K562 (cell line): ENCODE results near the gene BFSP2. TPM values are rescaled to one million over a fixed set of nuclear protein-coding genes. Genes with fewer than 3 reads are reported as not detected.

Experiments
- ATAC-seq: fragments of 200-7000 bp; cut with Tn5 transposase; 3 replicates; pipeline ENCODE4 v1.9.1; 2020; ENCODE audit warnings: moderate library complexity
- BruUV-seq: library from RNA; stranded (reverse); fragments of 400-500 nt; replicated peaks from 2 replicates; lab custom pipeline; 2021; lab: Mats Ljungman, UMichigan
- CTCF ChIA-PET: fragments of 300-600 bp; formaldehyde crosslinking; extraction: SDS; loops from one replicate; lab custom pipeline; 2021; ENCODE audit warnings: low intra/inter-chr PET ratio; lab: Yijun Ruan, JAX
- POLR2A ChIA-PET: fragments of 300-600, 350-650 bp; sonication (Branson Sonifier 250); formaldehyde crosslinking; extraction: SDS; loops from one replicate; lab custom pipeline; 2021; ENCODE audit warnings: antibody characterized with exemption, inconsistent platforms; lab: Yijun Ruan, JAX
- DNase-seq, 4 experiments: peaks; one replicate each; pipeline versions ENCODE4 v3.0.0 to v3.0.0-alpha.2; 2011 to 2018; ENCODE audit warnings: low spot score in 3 of 4, mixed read lengths in 3 of 4; ENCODE audit errors: extremely low read depth in 1 of 4
- FAIRE-seq: peaks from 2 replicates; lab custom pipeline; 2011; peaks lifted over from hg19 to GRCh38; lab: Jason Lieb, UNC
- H2AFZ ChIP-seq: 2 replicates; pipeline ENCODE4 v1.6.0; 2011; ENCODE audit warnings: low read depth, low read length, control low read depth, inconsistent platforms
- H3K27ac ChIP-seq: fragments of 200-600 bp; 3 replicates; pipeline ENCODE4 v1.8.0; 2011; ENCODE audit warnings: low read depth, mild to moderate bottlenecking, control low read depth, inconsistent platforms, low read length, moderate library complexity, mixed read lengths; ENCODE audit errors: extremely low read depth
- H3K27me3 ChIP-seq, 2 experiments: fragments of 300-600 bp in 1 of 2; 2 replicates in 1 of 2; 3 replicates in 1 of 2; pipeline versions ENCODE4 v1.6.0 to v1.8.0; 2011; ENCODE audit warnings: inconsistent platforms in 2 of 2, low read length in 2 of 2, mild to moderate bottlenecking in 1 of 2, mixed read lengths in 1 of 2, moderate library complexity in 1 of 2; ENCODE audit not compliant: control insufficient read depth in 2 of 2, insufficient read depth in 2 of 2
- H3K36me3 ChIP-seq: fragments of 300-600 bp; 3 replicates; pipeline ENCODE4 v1.8.0; 2011; ENCODE audit warnings: mild to moderate bottlenecking, low read length, inconsistent platforms; ENCODE audit not compliant: control insufficient read depth, insufficient read depth
- H3K4me1 ChIP-seq, 2 experiments: fragments of 200-600 bp in 1 of 2; replicated peaks in 1 of 2; 2 replicates in 1 of 2; 3 replicates in 1 of 2; pipeline versions ENCODE4 v1.5.1 to v1.8.0; 2011; ENCODE audit warnings: inconsistent platforms in 2 of 2, low read length in 2 of 2, mild to moderate bottlenecking in 1 of 2, mixed read lengths in 1 of 2, moderate library complexity in 1 of 2; ENCODE audit not compliant: control insufficient read depth in 2 of 2, insufficient read depth in 2 of 2
- H3K4me2 ChIP-seq: 2 replicates; pipeline ENCODE4 v1.6.1; 2011; ENCODE audit warnings: low read length, control low read depth, inconsistent platforms, mixed read lengths; ENCODE audit not compliant: insufficient read depth
- H3K4me3 ChIP-seq: fragments of 200-600 bp; sonication (generic), shearing (Covaris generic); 2 replicates; pipeline ENCODE4 v1.5.1; 2016; ENCODE audit warnings: control low read depth, inconsistent platforms
- H3K79me2 ChIP-seq: fragments of 200-600 bp; 3 replicates; pipeline ENCODE4 v1.8.0; 2011; ENCODE audit warnings: low read length, inconsistent platforms; ENCODE audit not compliant: control insufficient read depth, insufficient read depth
- H3K9ac ChIP-seq, 2 experiments: 2 replicates each; pipeline versions ENCODE4 v1.6.0 to v1.6.1; 2011; ENCODE audit warnings: low read depth in 2 of 2, low read length in 2 of 2, control low read depth in 1 of 2, inconsistent platforms in 1 of 2, mild to moderate bottlenecking in 1 of 2, mixed read lengths in 1 of 2; ENCODE audit not compliant: insufficient read depth in 1 of 2
- H3K9me1 ChIP-seq: one replicate; pipeline ENCODE4 v1.6.0; 2011; ENCODE audit warnings: inconsistent platforms, mild to moderate bottlenecking, low read length, moderate library complexity; ENCODE audit not compliant: control insufficient read depth, insufficient read depth
- H3K9me3 ChIP-seq: replicated peaks from 2 replicates; pipeline ENCODE4 v1.5.1; 2011; ENCODE audit warnings: low read depth, low read length, inconsistent platforms; ENCODE audit not compliant: control insufficient read depth, insufficient read depth
- H4K20me1 ChIP-seq: replicated peaks from 2 replicates; pipeline ENCODE4 v1.6.1; 2011; ENCODE audit warnings: low read length, inconsistent platforms, mixed read lengths; ENCODE audit not compliant: control insufficient read depth, insufficient read depth
- BRF1 ChIP-seq: IDR thresholded peaks from 3 replicates; pipeline ENCODE4 v1.6.1; 2011; ENCODE audit warnings: borderline replicate concordance, mild to moderate bottlenecking; ENCODE audit not compliant: insufficient read length; ENCODE audit errors: extremely low read depth
- CHD2 ChIP-seq: IDR thresholded peaks from 2 replicates; pipeline ENCODE4 v1.6.1; 2011; ENCODE audit warnings: low read depth, low read length
- HDAC1 ChIP-seq, 2 experiments: fragments of 450-650 bp; IDR thresholded peaks; 2 replicates each; pipeline ENCODE4 v1.6.1; 2016 to 2017; ENCODE audit warnings: inconsistent platforms in 1 of 2, mild to moderate bottlenecking in 1 of 2, moderate library complexity in 1 of 2
- KDM1A ChIP-seq, 2 experiments: fragments of 450-650 bp; IDR thresholded peaks; 2 replicates each; pipeline ENCODE4 v1.6.1; 2016; ENCODE audit warnings: mild to moderate bottlenecking in 2 of 2
- KHSRP ChIP-seq: fragments of 450-650 bp; IDR thresholded peaks from 2 replicates; pipeline ENCODE4 v1.6.1; 2017
- NFYB ChIP-seq: IDR thresholded peaks from 2 replicates; pipeline ENCODE4 v1.6.1; 2011; ENCODE audit warnings: mild to moderate bottlenecking, moderate library complexity; ENCODE audit not compliant: insufficient read length; ENCODE audit errors: extremely low read depth
- TFAM ChIP-seq: fragments of 250-450 bp; sonication (Bioruptor Pico); conservative IDR thresholded peaks from 2 replicates; pipeline ENCODE4 v1.5.0; 2021; ENCODE audit warnings: mild to moderate bottlenecking, moderate library complexity
- ZEB2 ChIP-seq: fragments of 450-650 bp; IDR thresholded peaks from 2 replicates; pipeline ENCODE4 v1.6.1; 2016
- ZNF280B ChIP-seq: fragments of 250-450 bp; sonication (Bioruptor Pico); IDR thresholded peaks from 2 replicates; pipeline ENCODE4 v1.5.1; 2021; ENCODE audit warnings: mild to moderate bottlenecking
- WGBS: fragments of 100-300 bp; shearing (Covaris generic); methylation state at CpG from one replicate; pipeline ENCODE4 v1.1.6; 2016; ENCODE audit warnings: low coverage, mixed read lengths; ENCODE audit not compliant: insufficient coverage; ENCODE audit errors: missing lambda C conversion rate; 5-methylcytosine and 5-hydroxymethylcytosine counted together
- in situ Hi-C: fragments of 300-500 bp; cut with MboI; formaldehyde crosslinking; loops from 4 replicates; pipeline ENCODE4 v1.15.0; 2018; ENCODE audit warnings: inconsistent platforms, mixed read lengths
- intact Hi-C: fragments of 100-400 bp; cut with micrococcal nuclease; formaldehyde crosslinking; loops from 2 replicates; pipeline ENCODE4 v1.14.2; 2022
- polyA plus RNA-seq, 8 experiments: library from polyadenylated mRNA; depleted of rRNA in 4 of 8; stranded (reverse) in 5 of 8; unstranded in 3 of 8; fragments of >200 nt; fragmentation: Nextera tagmentation in 2 of 8; fragmentation: Illumina TruSeq in 1 of 8; extraction: Ambion mirVana in 2 of 8; extraction: Trizol in 1 of 8; gene quantifications; 2 replicates each; pipeline versions ENCODE4 v1.2.1 to v1.2.3, GENCODE V29; 2011 to 2014; ENCODE audit warnings: inconsistent platforms in 1 of 8, missing spikeins in 1 of 8
- total RNA-seq, 7 experiments: library from RNA; depleted of rRNA in 6 of 7; stranded (reverse); fragments of >200 nt in 6 of 7; fragmentation: Illumina TruSeq in 2 of 7; extraction: Trizol in 2 of 7; gene quantifications; 2 replicates each; pipeline versions ENCODE4 v1.2.1 to v1.2.3, GENCODE V29; 2011 to 2021; ENCODE audit warnings: low replicate concordance in 1 of 7

Gene BFSP2
- total and polyA plus RNA-seq, 9 of the 15 experiments (the other 6 are each of a cell fraction or from before 2014, with no cell fraction given) = not detected

GRCh38 chr3:133369068-133369440 lies 30.8 kb upstream of the BFSP2 start:
- 29% methylated on average over 8 of the region's 9 CpGs for WGBS
- intact Hi-C loops = no loop called here
- DNase-seq (no peak), FAIRE-seq (no peak), ATAC-seq (no peak)
- no peak overlapping the region for H3K4me3 ChIP-seq
- CTCF ChIA-PET = no interaction called here
- in situ Hi-C loops = no loop called here
- H3K79me2 ChIP-seq = no peaks in the 10 kb centered on the region
- H3K27me3 ChIP-seq = no peaks in the 10 kb centered on the region
- POLR2A ChIA-PET = no interaction called here
- H3K4me2 ChIP-seq = no peak overlapping the region
- H3K9ac ChIP-seq = no peak overlapping the region
- TF ChIP-seq ZEB2 = no peak
- TF ChIP-seq TFAM (CRISPR knock-in tag) = no peak
- TF ChIP-seq KDM1A (IDR thresholded peaks at IDR 0.05) = no peak
- TF ChIP-seq ZNF280B (CRISPR knock-in tag) = no peak
- BruUV-seq = no TSS peak
- no peak overlapping the region for H2AFZ ChIP-seq
- no peaks in the 10 kb centered on the region for H3K36me3 ChIP-seq
- H3K9me1 ChIP-seq = no peaks in the 10 kb centered on the region
- no peaks in the 10 kb centered on the region for H3K9me3 ChIP-seq
- H3K4me1 ChIP-seq = no peaks in the 10 kb centered on the region
- no peaks in the 10 kb centered on the region for H4K20me1 ChIP-seq
- no peak overlapping the region for H3K27ac ChIP-seq

- WGBS = 36% methylated on average over 2 of the region's 2 CpGs
- Histone ChIP-seq H3K4me2 (no peak overlapping the region), H3K9me3 (no peaks in the 10 kb centered on the region), H2AFZ (no peak overlapping the region), H3K79me2 (no peaks in the 10 kb centered on the region), H4K20me1 (no peaks in the 10 kb centered on the region), H3K9me1 (no peaks in the 10 kb centered on the region), H3K9ac (no peak overlapping the region), H3K27ac (no peak overlapping the region), H3K4me1 (no peaks in the 10 kb centered on the region), H3K36me3 (no peaks in the 10 kb centered on the region), H3K4me3 (no peak overlapping the region), H3K27me3 (no peaks in the 10 kb centered on the region)
- FAIRE-seq (no peak), DNase-seq (no peak), ATAC-seq (no peak)
- POLR2A ChIA-PET = interaction anchor here (0.6 kb wide), 1 partner anchor 211 kb away, joined by 3 read pairs; no protein-coding TSS in a partner anchor
- in situ Hi-C loops (no loop called here), intact Hi-C loops (no loop called here)
- CTCF ChIA-PET = no interaction called here
- BruUV-seq = no TSS peak
- no peak for TF ChIP-seq BRF1
- no peak for TF ChIP-seq CHD2
- TF ChIP-seq HDAC1 (IDR thresholded peaks at IDR 0.05) = no peak
- TF ChIP-seq KHSRP = no peak
- no peak for TF ChIP-seq NFYB
These were observed 28.7 kb upstream of the BFSP2 start for GRCh38 chr3:133371181-133371580.
